SK-N-SH treated with all-trans-retinoic acid at 6 μM for 48 hours (cell line): Measurements from ENCODE around the gene PFAS.

ENCODE experiments used
- BACH2 ChIP-seq: fragments of 250-450 bp; sonication (Bioruptor Pico); IDR thresholded peaks from 2 replicates; pipeline ENCODE4 v1.9.0; 2021; ENCODE audit warnings: mild to moderate bottlenecking, borderline replicate concordance
- CSDC2 ChIP-seq: fragments of 250-450 bp; sonication (Bioruptor Pico); IDR thresholded peaks from 2 replicates; pipeline ENCODE4 v1.5.0; 2020; ENCODE audit warnings: mild to moderate bottlenecking, moderate library complexity
- PPARA ChIP-seq: fragments of 250-450 bp; sonication (Bioruptor Pico); IDR thresholded peaks from 2 replicates; pipeline ENCODE4 v1.5.0; 2020; ENCODE audit warnings: mild to moderate bottlenecking, borderline replicate concordance
- ZC3H10 ChIP-seq: fragments of 250-450 bp; sonication (Bioruptor Pico); IDR thresholded peaks from 2 replicates; pipeline ENCODE4 v1.5.1; 2021; ENCODE audit warnings: mild to moderate bottlenecking, moderate library complexity
- ZFP30 ChIP-seq: fragments of 450-650 bp; formaldehyde crosslinking; IDR thresholded peaks from 2 replicates; pipeline ENCODE4 v1.5.0; 2022; ENCODE audit warnings: mild to moderate bottlenecking, moderate library complexity
- TF ChIP-seq, protein P1 (sequence below): fragments of 250-450 bp; sonication (Bioruptor Pico); IDR thresholded peaks from 2 replicates; pipeline ENCODE4 v1.8.0; 2020; ENCODE audit warnings: mild to moderate bottlenecking, moderate library complexity, borderline replicate concordance
- TF ChIP-seq, protein P2 (sequence below): fragments of 250-450 bp; sonication (Bioruptor Pico); IDR thresholded peaks from 2 replicates; pipeline ENCODE4 v1.8.0; 2021; ENCODE audit warnings: low read depth, mild to moderate bottlenecking, moderate library complexity, borderline replicate concordance

DNA sequence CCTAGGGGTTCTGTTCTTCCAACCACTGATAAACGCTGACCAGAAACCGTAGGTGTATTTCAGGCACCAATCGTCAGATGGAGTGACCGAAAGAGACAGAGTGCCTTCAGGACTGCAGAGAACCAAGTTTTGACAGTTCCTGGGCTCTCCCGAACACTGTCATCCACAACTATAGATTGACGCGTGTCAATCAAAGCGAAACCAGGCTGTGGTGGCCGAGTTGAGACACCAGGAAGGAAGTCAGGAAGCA lies 26.8 kb upstream of the PFAS start:
- no peak for TF ChIP-seq PPARA (CRISPR knock-in tag)
- no peak for TF ChIP-seq CSDC2 (CRISPR knock-in tag)
- TF ChIP-seq BACH2, result no peak
- TF ChIP-seq, protein P1, sequence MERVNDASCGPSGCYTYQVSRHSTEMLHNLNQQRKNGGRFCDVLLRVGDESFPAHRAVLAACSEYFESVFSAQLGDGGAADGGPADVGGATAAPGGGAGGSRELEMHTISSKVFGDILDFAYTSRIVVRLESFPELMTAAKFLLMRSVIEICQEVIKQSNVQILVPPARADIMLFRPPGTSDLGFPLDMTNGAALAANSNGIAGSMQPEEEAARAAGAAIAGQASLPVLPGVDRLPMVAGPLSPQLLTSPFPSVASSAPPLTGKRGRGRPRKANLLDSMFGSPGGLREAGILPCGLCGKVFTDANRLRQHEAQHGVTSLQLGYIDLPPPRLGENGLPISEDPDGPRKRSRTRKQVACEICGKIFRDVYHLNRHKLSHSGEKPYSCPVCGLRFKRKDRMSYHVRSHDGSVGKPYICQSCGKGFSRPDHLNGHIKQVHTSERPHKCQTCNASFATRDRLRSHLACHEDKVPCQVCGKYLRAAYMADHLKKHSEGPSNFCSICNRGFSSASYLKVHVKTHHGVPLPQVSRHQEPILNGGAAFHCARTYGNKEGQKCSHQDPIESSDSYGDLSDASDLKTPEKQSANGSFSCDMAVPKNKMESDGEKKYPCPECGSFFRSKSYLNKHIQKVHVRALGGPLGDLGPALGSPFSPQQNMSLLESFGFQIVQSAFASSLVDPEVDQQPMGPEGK, result no peak
- TF ChIP-seq ZC3H10 (CRISPR knock-in tag), result no peak
- TF ChIP-seq, protein P2, sequence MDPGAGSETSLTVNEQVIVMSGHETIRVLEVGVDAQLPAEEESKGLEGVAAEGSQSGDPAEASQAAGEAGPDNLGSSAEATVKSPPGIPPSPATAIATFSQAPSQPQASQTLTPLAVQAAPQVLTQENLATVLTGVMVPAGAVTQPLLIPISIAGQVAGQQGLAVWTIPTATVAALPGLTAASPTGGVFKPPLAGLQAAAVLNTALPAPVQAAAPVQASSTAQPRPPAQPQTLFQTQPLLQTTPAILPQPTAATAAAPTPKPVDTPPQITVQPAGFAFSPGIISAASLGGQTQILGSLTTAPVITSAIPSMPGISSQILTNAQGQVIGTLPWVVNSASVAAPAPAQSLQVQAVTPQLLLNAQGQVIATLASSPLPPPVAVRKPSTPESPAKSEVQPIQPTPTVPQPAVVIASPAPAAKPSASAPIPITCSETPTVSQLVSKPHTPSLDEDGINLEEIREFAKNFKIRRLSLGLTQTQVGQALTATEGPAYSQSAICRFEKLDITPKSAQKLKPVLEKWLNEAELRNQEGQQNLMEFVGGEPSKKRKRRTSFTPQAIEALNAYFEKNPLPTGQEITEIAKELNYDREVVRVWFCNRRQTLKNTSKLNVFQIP (CRISPR knock-in tag), result no peak
- TF ChIP-seq ZFP30, result no peak
